NCI-H146 treated with DMSO at 0.1 percent for 48 hours (cell line): ENCODE results near the gene TSPAN33.
"Not testable (repeated sequence)": the region's sequence is repeated elsewhere in the genome, so short reads cannot be mapped to it uniquely, and the experiment has no call there.

Experiments used
- DNase-seq: peaks from one replicate; lab custom pipeline; 2025; ENCODE audit not compliant: unreplicated experiment; lab: John Stamatoyannopoulos, UW

The TSPAN33 gene

DNA sequence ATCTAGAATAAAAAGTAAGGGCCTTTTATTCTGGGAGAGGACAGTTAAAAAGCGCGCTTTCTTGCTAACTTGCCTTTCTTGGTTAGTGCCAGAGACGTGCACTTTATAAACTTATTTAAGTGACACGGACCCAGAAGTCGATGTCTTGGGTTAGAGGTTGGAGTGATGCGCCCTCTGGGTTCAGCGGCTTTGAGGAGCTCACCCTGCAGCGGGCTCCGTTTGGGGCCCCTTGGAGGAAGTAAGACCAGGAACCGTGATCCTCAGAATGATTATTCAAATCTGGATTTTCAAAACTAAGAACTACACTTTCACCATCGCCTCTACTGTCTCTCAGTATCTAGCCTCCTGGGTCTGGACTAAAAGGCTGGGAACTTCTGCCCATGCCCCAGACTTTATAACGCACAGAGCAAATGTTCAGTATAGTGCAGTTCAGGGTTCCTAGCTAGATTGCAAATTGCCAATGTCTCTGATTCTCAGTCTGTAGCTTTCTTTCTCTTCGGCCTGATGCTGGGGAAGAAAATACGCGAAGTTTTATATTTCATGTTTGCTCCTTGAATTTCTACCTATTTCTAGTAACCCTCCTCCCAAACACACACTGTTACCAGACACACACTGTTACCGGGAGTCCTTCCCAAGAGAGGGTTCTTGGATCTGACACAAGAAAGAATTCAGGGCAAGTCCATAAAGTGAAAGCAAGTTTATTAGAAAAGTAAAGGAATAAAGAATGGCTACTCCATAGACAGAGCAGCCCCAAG is 25.4 kb downstream of the TSPAN33 start:
- DNase-seq, result no peak

DNA sequence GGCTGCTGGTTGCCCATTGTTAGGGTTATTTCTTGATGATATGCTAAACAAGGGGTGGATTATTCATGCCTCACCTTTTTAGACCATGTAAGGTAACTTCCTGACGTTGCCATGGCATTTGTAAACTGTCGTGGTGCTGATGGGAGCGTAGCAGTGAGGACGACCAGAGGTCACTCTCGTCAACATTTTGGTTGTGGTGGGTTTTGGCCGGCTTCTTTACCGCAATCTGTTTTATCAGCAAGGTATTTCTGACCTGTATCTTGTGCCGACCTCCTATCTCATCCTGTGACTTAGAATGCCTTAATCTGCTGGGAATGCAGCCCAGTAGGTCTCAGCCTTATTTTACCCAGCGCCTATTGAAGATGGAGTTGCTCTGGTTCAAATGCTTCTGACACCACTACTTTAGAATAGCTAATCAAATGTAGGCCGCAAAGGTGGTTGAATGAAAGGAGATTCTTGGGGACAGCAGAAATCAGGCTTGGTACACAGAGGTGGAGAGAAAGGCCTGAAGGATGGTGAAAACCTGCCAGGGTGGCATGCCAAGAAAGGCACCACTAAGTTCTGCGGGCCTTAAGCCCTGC is 26.0 kb downstream of the TSPAN33 start:
- no peak for DNase-seq

DNA sequence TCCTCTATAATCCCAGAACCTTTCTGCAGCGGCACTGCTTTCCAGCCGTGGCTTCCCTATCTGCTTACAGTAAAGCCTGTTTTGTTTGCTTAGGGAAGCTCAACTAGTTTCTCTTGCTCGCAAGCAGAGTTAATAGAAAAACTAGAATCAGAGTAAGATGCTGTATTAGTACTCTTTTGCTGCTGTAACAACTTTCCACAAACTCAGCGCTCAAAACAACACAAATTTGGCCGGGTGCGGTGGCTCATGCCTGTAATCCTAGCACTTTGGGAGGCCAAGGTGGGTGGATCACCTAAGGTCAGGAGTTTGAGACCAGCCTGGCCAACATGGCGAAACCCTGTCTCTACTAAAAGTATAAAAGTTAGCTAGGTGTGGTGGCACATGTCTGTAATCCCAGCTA is 29.4 kb downstream of the TSPAN33 start:
- DNase-seq, result not testable (repeated sequence)

DNA sequence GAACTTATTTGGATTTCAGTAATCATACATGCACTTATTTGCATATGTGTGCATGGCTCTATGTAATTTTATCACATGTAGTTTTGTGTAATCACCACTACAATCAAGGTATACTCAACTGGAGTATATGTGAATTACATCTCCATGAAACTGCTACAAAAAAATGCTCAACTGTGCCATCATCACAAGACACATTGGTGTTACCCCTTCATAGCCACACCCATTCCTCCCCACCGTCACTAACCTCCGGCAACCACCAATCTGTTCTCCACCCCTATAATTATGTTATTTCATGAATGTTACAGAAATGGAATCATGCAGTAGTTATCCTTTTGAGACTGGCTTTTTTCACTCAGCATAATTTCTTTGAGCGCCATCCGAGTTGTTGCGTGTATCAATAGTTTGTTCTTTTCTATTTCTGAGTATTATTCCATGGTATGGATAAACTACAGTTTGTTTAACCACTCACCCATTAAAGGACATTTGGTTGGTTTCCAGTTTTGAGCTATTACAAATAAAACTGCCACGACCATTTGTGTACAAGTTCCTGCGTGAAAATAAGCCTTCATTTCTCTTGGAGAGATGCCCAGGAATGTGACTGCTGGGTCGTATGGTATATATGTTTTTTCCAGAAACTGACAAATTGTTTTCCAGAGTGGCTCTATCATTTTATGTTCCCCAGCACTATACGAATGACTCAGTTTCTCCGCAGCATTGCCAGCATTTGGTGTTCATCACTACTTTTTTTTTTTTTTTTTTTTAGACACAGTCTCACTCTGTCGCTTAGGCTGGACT is 32.6 kb downstream of the TSPAN33 start:
- no peak for DNase-seq

DNA sequence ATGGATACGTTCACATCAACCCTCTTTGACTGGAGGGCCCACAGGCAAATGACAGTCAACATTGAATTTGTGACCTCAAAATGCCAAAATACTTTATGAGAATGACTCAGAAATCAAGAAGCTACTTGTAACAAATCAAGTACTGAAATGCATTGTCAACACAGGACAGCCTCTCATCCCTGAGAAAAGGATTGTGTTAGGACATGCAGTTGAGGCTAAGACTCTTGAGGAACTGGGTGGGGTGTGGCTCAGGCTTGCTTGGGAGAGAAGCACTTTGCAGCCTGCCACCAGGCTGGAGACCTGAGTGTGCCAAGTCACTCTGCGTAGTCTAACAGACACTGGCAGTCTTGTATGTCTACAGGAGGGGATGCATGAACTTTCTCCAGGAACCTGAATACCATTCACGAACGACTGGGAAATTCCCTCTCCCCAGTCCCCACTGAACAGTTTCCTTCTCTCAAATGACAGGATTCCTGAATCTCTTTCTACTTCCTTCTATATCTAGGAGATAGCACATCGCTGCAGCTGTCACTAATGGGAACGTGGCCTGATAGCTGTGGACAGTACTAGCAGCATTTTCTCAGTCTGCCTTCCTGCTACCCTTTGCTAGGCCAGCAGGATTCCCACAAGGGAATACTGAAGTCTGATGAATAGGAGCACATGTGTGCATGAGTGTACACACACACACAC is 40.6 kb downstream of the TSPAN33 start:
- DNase-seq, result no peak

DNA sequence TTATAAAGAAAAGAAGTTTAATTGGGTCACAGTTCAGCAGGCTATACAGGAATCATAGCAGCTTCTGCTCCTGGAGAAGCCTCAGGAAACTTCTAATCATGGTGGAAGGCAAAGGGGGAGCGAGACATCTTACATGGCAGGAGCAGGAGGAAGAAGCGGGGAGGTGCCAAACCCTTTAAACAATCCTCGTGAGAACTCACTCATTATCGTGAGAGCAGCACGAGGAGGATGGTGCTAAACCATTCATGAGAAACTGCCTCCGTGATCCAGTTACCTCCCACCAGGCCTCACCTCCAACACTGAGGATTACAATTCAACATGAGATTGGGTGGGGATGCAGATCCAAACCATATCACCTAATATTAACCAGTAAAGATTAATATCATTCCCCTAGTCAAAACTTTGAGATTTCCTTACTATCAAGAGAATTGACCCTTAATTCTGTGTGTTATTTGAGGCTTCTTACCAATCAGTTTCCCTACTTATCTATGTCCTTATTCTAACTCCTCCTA is 42.3 kb downstream of the TSPAN33 start:
- DNase-seq, result no peak

DNA sequence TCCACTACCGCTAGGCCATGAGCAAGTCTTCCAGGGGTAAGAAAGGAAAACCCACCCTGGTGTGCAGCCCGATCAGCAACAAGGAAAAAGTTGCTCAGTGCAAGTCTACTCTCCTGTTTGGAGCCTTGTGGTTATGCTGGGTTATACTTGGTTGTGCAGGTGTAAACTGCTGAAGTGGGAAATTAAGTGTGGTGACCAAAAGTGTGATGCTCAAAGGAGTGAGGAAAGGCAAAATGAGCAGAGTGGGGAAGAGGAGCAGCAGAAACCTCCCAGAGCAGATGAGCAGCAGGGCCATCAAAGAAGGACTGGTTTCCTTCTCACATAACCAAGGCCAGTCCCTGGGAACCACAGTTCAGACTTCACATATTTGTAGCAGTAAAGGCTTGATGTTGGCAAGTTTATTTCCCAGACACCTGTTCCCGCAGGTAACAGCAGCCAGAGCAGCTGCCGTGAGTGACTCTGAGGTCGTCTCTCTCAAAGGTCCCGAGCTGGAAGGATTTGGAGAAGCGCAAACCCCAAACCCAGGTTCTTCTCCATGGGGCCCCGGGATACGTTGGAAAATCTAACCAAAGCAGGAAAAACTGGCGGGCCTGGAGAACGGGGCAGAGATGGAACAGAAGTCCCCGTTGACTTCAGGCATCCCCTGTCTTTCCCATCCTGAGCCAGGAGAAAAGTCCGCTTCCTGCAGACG is 43.3 kb downstream of the TSPAN33 start:
- DNase-seq, result no peak

DNA sequence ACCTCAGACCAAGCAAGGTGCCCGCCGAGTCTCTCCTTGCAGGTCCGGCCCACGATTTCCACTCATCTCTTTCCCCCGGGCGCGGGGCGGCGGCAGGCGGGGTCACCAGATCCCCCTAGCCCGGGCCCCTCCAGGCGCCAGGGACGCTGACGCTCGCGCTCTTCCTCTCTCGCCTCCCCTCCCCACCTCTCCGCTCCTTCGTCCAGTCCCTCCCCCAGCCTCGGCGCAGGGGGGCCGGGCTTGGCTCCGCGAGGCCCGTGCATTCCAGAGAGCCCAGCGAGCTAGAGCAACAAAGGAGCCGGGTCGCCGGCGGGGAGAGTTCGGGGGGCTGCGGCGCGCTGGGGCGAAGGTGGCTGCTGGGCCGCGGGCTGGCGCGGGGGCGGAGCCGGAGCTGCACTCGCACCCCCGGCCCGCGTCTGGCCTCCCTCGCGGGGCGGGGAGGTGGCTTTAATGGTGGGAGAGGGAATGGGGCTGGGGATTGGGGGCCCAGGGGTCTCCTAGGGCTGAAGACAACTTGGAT is 43.9 kb downstream of the TSPAN33 start, which contains the start of gene SMO:
TSS of gene SMO (plus strand) at position 262 of the 520 bp plus-strand sequence. CDS start 519 bp downstream, outside the sequence.
- no peak for DNase-seq

DNA sequence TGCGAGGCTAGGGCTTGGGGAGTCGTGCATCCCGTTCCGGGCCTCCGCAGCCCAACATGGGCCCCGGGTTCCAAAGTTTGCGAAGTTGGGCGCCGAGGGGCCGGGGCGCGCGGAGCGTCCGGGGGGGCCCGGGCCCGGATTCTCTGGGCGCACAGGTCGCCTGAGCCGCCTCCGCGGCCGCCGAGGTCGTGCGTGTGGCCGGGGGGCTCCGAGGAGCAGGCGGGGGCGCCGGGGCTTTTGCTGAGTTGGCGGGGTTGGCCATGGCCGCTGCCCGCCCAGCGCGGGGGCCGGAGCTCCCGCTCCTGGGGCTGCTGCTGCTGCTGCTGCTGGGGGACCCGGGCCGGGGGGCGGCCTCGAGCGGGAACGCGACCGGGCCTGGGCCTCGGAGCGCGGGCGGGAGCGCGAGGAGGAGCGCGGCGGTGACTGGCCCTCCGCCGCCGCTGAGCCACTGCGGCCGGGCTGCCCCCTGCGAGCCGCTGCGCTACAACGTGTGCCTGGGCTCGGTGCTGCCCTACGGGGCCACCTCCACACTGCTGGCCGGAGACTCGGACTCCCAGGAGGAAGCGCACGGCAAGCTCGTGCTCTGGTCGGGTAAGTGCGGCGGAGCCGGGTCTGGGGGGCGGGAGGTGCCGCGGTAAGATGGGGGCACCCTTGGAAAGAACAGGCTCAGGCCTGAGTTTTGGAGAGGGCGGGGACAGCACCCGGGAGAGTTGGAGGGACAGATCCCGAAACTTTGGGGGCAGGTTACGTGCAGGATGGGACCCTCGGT is 44.6 kb downstream of the TSPAN33 start:
- no peak for DNase-seq

DNA sequence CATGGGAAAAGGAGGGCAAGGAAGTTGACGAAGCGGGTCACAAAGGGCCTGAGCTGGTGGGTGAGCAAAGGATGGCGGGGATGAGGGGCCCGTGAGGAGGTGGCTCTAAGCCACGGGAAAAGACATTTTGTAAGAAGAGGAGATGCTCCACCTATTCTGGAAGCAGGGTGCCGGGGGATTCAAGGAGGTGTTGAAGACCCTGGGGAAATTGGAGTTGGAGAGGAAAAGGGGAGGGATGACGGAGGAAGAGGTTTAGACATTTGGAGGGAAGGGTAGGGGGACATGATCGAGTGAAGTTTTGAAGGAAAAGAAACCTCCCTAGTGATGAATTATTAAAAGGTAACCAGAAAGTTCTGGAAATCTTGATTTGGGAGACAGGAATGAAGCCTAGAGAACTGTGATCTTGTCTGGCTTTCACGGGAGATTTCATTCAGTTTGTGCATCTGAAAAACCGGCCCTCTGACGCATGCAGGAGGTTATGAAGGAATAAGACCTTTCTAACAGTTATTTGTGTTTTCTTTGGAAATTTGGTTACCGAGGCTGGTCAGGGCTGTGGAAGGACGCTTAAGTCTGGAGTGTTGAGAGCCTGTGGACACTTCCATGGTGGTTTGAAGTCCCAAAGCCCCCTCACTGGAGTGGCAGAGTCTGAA is 45.3 kb downstream of the TSPAN33 start:
- DNase-seq, result no peak

DNA sequence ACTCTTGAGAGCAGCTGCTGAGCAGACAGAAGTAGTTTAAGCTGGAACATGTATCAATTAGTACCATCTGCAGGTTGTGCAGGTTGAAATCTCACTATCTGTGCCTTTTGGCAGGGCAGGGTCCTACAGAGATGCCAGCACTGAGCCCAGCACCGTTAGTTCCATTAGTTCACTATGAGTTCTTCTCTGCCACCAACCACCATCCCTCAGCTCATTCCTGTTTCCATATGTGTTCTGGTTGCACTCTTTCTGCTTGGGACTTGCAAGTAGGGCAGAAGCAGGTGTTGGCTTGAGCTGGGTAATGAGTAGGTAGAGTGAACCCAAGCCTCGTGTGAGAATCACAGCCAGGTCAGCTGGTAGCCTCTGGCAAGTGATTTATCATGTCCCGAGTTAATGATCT is 46.8 kb downstream of the TSPAN33 start:
- no peak for DNase-seq

DNA sequence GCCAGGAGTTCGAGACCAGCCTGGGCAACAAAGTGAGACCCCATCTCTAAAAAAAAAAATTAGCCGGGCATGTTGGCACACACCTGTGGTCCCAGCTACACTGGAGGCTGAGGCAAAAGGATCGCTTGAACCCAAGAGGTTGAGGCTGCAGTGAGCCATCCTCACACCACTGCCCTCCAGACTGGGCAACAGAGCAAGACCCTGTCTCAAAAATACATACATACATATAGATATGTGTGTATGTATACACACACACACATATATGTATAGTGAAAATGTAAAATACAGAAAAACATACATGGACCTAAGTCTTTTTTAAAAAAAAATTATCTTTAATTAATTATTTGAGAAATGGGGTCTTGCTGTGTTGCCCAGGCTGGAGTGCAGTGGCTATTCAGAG is 49.4 kb downstream of the TSPAN33 start:
- no peak for DNase-seq

DNA sequence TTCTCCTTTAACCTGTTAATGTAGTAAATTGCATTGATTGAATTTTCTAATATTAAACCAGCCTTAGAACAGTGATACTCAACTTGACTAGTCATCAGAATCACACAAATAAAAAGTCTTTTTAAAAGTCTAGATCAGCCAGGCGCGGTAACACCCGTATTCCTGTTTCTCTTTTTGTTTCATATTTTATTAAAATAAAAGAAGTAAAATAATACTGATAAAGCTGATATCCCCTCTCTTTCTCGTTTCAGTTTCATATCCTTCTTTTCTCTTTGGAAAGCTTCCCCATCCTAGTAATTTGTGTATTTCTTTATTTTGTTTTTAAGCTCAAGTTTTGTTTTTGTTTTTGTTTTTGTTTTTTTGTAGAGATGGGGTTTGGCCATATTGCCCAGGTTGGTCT is 53.3 kb downstream of the TSPAN33 start:
- no peak for DNase-seq

DNA sequence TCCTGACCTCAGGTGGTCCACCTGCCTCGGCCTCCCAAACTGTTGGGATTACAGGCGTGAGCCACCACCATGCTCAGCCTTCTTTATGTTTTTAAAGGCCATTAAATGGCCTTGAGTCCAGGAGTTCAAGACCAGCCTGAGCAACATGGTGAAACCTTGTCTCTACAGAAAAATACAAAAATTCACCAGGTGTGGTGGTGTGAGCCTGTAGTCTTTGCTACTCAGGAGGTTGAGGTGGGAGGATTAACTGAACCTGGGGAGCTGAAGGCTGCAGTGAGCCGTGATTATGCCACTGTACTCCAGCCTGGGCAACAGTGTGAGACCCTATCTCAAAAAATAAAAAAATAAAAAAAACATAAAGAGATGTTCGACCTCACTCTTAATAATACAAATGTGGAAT is 54.9 kb downstream of the TSPAN33 start:
- DNase-seq, result no peak

DNA sequence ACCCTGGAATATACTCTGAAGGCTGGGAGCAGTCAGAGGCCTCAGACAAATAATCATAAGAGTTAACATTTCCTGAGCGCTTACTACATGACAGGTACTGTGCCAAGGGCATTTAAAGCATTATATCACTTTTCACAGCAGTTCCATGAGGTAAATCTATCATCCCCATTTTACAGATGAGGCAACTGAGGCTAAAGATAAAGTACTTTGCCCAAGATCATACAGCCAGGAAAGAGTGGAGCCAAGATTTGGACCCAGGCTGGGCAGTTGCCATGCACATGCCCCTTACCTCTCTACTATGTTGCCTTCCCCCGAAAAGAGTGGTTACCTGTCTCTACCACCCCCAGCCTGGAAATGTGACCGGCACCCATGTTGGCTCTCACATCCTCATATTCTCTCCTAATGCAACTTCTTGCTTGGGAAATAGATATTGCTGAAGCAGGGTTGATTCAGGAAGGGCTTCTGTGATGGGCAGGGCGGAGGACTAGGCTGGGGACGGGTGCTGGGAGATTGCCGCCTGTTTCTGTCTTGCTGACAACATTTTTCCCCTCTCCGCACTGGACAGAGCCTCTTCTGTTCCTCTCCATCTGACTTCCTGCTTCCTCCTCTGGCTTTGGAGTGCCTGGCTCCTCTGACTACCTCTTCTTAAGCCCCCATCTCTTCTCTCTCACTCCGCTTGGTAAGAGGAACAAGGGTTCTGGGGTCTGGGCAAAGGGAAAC is 57.7 kb downstream of the TSPAN33 start:
- no peak for DNase-seq

DNA sequence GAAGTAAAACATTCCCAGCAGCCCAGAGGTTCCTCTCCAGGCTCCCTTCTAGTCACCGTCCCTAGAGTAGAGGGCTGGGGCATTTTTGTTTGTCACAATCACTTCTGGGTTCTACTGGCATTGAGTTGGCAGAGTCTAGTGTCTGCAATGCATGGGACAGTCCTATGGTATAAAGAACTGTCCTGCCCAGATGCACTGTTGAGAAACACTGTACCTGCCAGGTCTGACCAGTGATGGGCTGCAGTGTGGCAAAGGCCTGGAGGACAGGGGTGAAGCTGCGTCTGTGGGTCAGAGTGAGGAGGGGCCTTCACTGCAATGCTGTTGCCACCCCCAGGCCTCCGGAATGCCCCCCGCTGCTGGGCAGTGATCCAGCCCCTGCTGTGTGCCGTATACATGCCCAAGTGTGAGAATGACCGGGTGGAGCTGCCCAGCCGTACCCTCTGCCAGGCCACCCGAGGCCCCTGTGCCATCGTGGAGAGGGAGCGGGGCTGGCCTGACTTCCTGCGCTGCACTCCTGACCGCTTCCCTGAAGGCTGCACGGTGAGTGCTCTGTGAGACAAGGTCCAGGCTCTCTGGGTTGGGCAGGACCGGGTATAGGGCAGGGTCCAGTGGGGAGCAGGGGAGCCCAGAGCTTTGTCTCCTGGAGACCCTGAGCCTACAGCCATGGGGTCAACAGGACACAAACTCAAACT is 58.7 kb downstream of the TSPAN33 start:
- no peak for DNase-seq

DNA sequence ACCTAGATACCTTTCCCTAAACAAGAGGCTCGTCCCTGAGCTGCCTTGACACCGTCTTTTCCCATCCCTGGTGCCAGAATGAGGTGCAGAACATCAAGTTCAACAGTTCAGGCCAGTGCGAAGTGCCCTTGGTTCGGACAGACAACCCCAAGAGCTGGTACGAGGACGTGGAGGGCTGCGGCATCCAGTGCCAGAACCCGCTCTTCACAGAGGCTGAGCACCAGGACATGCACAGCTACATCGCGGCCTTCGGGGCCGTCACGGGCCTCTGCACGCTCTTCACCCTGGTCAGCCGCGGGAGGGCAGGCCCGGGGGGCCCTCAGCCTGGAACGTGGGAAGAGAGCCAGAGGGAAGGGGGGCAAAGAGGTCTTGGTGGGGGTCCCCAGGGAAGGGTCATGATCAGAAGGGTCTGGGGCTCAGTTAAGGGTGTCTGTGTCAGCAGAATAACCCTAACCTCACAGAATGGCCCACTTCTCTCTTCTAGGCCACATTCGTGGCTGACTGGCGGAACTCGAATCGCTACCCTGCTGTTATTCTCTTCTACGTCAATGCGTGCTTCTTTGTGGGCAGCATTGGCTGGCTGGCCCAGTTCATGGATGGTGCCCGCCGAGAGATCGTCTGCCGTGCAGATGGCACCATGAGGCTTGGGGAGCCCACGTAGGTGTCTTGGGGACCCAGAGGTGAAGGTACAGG is 60.8 kb downstream of the TSPAN33 start:
- DNase-seq, result no peak
